Activated naive CD4-positive, alpha-beta T cell treated with anti-CD3 and anti-CD28 coated beads, Interleukin-2, amount 50 U/mL, for 72 hours (primary cell): ENCODE results near the gene KLF3. TPM values are rescaled to one million over a fixed set of nuclear protein-coding genes. Genes with fewer than 3 reads are reported as not detected.

Source experiments
- ATAC-seq, 2 donors: fragments of 150-1000 bp; cut with Tn5 transposase; 2 replicates each; pipeline ENCODE4 v1.10.0; 2021; ENCODE audit warnings: mild to moderate bottlenecking in 2 of 2, moderate library complexity in 2 of 2
- DNase-seq, 2 donors: peaks; one replicate each; pipeline ENCODE4 v3.0.0; 2021 to 2022; ENCODE audit warnings: low spot score in 2 of 2
- H3K27ac Mint-ChIP-seq, 2 donors: one replicate each; pipeline ENCODE4 v1.8.0; 2022; ENCODE audit warnings: mild to moderate bottlenecking in 2 of 2, mixed read lengths in 2 of 2
- H3K36me3 Mint-ChIP-seq, 2 donors: one replicate each; pipeline ENCODE4 v1.8.0; 2022; ENCODE audit warnings: mixed read lengths in 2 of 2
- H3K9me3 Mint-ChIP-seq, 2 donors: one replicate each; pipeline ENCODE4 v1.8.0; 2022; ENCODE audit warnings: mixed read lengths in 2 of 2
- total RNA-seq, 2 donors: library from RNA; stranded (reverse); gene quantifications; one replicate each; pipeline ENCODE4 v1.2.3, GENCODE V29; 2022

Gene KLF3
- total RNA-seq, 2 donors from 2014 or later: 6.9 to 10.1 TPM

DNA sequence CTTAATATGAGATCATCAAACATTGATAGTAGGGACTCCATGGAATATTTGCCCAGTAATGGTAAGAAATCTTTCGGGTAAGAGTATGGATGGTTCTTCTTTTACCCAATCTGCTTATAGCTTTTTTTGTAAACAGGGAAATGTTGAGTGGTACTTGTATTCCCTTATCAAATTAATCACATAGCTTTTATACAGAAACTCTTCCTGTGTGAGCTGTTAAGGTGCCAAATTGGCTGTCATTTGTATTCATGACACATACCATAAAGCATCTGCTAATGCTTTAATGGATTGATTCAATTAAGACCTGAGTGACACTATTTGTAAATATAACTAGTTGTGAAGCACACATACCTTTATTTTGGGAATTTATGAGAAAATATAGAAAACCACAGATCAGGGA lies 34.2 kb downstream of the KLF3 start:
- H3K27ac Mint-ChIP-seq: no peak overlapping the region
- no peak for ATAC-seq
- no peak for DNase-seq
- H3K9me3 Mint-ChIP-seq: no peaks in the 10 kb centered on the region
- peaks cover 11 to 20% of the 10 kb centered on the region in 2 donors for H3K36me3 Mint-ChIP-seq

DNA sequence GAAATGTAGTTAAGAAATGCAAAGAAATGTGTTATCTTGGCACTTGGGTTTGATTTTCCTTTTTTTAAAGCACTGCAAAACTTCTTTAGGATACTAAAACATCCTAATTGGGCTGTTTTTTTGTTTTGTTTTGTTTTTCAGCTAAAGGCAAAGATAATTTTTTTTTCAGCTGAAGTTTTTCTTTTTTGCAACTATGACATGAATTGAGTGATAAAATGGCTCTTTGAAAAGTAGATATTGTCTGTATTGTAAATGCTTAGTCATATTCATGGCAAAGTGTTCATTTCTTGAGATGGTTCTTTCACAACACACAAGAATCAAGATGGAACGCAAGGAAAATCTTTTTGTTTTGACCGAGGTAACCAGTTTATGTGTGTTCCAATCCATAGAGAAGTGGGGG lies 35.1 kb downstream of the KLF3 start:
- Mint-ChIP-seq H3K9me3 (no peaks in the 10 kb centered on the region), H3K36me3 (peaks cover 11 to 14% of the 10 kb centered on the region in 2 donors), H3K27ac (no peak overlapping the region)
- no peak for ATAC-seq
- DNase-seq: no peak

DNA sequence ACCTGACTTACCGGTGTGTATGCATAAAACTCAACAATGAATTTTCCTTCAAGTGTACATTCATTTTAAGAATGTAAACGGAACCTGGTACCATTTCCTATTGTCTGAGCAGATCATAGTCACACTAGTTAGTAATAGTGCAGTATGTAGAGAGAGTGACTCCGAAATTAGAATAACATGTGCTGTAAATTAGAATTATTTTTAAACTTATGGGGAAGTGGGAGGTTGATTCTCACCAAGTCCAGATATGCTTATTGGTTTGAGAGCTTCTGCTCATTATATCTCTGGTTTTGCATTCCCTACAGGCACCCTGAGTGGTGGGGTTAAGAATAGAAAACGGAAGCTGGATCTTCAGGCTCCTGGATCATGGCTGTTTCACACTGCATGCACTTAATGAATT lies 39.6 kb downstream of the KLF3 start:
- H3K36me3 Mint-ChIP-seq: no peaks in the 10 kb centered on the region
- no peak for ATAC-seq

DNA sequence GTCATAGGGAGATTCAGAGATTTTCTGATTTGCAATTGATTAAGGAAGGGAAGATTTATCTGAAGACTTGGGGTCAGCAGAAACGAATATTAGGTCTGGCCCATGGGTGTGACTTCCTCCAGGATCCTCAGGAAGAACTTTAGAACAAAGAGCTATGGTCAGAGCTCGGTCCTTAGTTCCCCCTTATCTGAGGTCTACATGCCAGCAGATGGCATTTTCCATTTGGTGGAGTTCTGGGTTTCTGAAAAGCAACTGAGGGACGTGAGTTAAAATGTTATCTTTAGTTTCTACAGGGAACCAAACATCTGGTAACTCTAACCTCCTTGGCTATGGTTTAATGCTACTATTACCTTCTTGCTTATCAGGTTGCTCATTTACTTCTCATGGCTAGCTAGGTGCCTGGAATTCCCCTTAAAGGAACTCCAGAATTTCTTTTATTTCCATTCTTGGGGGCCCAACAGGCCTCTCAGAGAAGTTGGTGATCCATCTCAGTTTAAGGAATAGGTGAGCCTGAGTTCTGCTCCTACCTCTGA lies 40.7 kb downstream of the KLF3 start:
- DNase-seq (no peak), ATAC-seq (no peak)
- H3K9me3 Mint-ChIP-seq: no peaks in the 10 kb centered on the region
- H3K36me3 Mint-ChIP-seq: no peaks in the 10 kb centered on the region
- no peak overlapping the region for H3K27ac Mint-ChIP-seq

More for the DNA sequence above, 39.6 kb downstream of the KLF3 start:
- DNase-seq: no peak
- Mint-ChIP-seq H3K9me3 (no peaks in the 10 kb centered on the region), H3K27ac (no peak overlapping the region)

DNA sequence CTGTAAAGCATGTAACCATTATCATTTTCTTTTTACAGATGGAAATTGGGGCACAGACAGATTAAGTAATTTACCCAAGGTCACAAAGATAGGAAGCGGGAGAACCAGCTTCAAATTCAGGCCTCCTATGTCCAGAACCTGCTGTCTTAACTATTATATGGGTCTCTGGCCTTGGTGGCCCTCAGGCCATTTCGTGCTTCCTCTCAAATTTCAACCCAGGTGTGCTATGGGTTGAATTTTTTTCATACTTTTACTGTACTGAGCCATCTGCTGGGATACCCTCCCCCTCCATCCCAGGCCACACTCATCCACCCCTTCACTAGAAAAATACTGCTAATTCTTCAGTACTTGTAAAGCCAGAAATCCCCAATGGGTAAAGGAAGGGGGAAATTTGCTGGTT lies 42.3 kb downstream of the KLF3 start:
- DNase-seq (no peak), ATAC-seq (no peak)
- no peak overlapping the region for H3K27ac Mint-ChIP-seq
- no peaks in the 10 kb centered on the region for H3K9me3 Mint-ChIP-seq
- no peaks in the 10 kb centered on the region for H3K36me3 Mint-ChIP-seq

DNA sequence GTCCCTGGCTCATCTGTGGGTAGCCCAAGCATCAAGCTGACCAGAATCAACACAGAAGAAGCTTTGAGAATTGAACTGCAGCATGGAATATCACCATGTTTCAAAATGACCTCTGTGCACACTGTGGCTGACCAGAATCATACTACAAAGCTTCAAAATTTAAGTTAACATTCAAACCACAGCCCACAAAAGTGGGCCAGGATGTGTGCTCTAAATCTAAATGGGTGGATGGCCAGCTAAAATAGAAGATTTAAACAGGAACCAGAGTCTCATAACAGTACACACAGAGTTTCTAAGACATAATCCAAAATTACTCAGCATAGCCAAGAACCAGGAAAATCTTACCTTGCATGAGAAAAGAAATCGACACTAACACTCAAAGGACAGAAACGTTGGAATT lies 46.1 kb downstream of the KLF3 start:
- H3K36me3 Mint-ChIP-seq: peaks cover 7 to 11% of the 10 kb centered on the region in 2 donors
- ATAC-seq: peak in 1 of 2 donors; percentile 57
- DNase-seq: no peak
- H3K27ac Mint-ChIP-seq: no peak overlapping the region
- peaks cover 0 to 5% of the 10 kb centered on the region in 2 donors for H3K9me3 Mint-ChIP-seq

DNA sequence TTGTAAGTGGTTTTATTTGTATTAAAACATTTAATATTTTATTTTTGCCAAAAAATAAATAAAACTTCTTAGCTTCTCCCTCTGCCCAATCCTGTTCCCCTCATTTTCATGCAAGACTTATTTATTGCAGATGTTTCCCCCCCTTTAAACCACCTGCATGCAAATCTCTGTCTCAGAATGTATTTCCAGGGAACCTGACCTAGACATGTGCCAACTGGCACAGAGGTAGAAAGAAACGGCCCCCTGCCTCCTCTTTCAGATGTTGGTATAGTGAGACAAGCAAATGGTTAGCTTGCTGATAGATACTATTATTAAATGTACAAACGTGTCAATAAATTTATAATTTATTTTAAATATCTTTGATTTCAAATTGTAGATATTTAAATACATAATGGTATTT lies 47.1 kb downstream of the KLF3 start:
- DNase-seq: no peak
- Mint-ChIP-seq H3K36me3 (peaks cover 7 to 11% of the 10 kb centered on the region in 2 donors), H3K27ac (no peak overlapping the region), H3K9me3 (peaks cover 0 to 5% of the 10 kb centered on the region in 2 donors)
- no peak for ATAC-seq

DNA sequence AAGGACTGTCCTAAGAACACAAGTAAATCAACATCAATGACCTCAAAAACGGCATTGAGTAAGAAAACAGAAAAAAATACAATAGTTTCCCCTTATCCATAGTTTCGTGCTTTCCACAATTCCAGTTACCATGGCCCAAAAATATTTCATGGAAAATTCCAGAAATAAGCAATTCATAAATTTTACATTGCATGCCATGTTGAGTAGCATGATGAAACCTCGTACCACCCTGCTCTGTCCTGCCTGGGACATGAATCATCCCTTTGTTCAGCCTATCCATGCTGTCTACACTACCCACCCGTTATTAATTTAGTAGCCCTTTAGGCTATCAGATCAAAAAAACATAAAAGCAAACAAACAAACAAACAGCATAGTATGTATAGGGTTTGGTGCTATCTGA lies 51.1 kb downstream of the KLF3 start:
- H3K9me3 Mint-ChIP-seq: peaks cover 0 to 5% of the 10 kb centered on the region in 2 donors
- ATAC-seq: no peak
- no peak for DNase-seq
- H3K27ac Mint-ChIP-seq: no peak overlapping the region
- H3K36me3 Mint-ChIP-seq: peaks cover 7 to 11% of the 10 kb centered on the region in 2 donors

DNA sequence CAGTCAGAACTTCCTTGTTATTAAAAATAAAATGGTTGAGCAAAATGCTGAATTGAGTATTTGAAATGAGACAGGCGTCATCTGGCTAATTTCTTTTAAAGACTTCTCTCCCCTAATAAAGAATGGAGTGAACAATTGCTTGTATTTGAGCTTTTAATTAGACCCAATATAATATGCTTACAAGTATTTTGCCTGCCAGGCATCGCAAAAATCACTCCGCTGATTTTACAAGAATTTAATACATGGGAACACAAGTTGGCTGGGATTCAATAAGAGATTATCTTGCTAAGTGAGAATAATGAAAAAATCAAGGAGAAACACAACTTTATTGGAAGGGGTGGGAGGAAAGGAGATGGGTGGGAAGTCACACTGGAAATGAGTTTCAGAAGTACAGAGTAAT lies 52.3 kb downstream of the KLF3 start:
- peaks cover 7 to 11% of the 10 kb centered on the region in 2 donors for H3K36me3 Mint-ChIP-seq
- peaks cover 0 to 5% of the 10 kb centered on the region in 2 donors for H3K9me3 Mint-ChIP-seq
- no peak for DNase-seq
- ATAC-seq: no peak
- no peak overlapping the region for H3K27ac Mint-ChIP-seq

DNA sequence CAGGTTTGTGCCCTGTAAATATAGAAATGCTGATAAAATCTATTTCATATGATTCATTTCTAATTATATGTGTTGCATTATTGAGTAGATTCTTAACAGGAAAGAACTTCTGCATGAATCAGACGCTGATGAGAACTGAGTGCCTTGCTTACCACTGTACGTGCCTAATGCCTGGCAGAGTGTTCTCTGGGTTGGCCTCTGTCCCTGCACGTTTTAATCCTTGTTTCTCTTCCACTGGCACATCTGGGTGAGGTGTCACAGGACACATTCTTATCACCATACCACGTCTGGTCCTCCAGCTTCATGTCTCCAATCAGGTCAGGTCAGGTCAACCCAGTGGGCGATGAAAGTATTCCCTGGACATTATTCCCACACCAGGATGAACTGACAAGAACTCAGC lies 53.6 kb downstream of the KLF3 start:
- Mint-ChIP-seq H3K9me3 (peaks cover 0 to 5% of the 10 kb centered on the region in 2 donors), H3K36me3 (peaks cover 3 to 7% of the 10 kb centered on the region in 2 donors), H3K27ac (no peak overlapping the region)
- no peak for DNase-seq
- no peak for ATAC-seq

DNA sequence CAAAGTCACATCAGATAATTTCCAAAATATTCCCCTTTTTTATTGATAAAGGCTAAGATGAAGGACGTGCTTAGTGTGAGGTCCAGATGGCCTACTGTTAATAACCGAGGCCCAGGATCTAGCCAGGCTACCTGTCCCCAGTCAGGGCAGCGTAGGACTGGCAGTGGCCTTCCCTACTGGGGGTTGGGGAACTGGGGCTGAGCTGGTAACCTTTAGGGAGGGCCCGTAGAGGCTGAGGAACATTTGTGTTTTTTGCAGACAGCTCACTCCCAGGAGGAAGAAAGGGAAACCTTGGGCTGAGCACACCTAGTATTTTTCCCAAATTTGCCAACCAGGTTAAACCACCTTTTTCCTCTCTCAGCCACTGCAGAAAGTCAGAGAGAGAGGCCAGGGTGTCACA lies 59.1 kb downstream of the KLF3 start:
- H3K36me3 Mint-ChIP-seq: no peaks in the 10 kb centered on the region
- DNase-seq: no peak
- no peaks in the 10 kb centered on the region for H3K9me3 Mint-ChIP-seq
- ATAC-seq: no peak
- no peak overlapping the region for H3K27ac Mint-ChIP-seq

DNA sequence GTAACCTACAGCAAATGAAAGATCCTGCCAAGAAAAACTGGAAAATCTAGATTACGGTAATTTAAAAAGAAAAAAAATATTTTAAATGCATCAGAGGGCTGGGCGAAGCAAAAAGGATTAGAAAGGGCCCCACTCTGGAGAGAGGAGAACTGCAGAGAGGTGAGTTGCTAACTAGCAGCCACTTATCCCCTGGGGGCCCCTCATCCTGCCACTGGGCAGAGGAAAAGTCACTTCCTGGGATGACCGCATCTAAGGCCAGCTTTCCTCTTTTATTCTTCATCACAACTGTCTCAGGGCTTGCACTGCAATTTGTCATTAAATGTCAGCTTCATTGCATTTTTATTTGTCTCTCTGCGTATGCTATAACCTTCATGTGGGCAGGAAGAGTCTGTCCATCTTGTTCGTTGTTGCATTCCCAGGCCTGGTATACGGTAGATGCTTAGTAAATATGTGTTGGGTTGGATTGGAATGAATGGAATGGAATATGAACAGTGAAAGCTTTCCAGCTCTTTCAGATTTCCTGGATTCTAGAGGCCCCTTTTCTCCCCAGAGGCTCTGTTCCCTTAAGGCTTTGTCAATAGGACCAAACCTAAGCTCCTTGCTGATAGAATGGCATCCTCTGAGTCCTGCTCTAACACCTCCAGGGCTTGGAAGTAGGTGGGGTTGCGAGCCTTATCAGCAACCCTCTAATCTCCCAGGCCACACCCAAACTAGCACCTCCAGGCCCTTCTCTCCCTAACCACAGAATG lies 59.9 kb downstream of the KLF3 start:
- H3K36me3 Mint-ChIP-seq: no peaks in the 10 kb centered on the region
- ATAC-seq: no peak
- H3K9me3 Mint-ChIP-seq: no peaks in the 10 kb centered on the region
- H3K27ac Mint-ChIP-seq: no peak overlapping the region
- DNase-seq: no peak

DNA sequence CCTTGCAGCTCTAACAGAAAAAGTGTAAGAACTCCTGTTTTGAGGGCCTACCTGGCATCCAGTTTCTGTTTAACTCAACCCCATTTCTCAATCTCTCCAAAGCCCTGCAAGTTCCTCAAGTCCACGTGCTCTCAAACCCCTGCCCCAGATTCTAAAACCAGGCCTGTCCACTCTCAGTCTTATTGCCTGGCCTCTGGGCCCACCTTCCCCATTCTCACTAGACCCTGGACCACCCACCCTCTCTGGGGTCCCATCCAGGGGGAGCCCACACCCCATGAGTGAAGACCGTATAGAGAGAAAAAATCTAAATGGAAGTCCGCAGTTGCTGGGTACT lies 60.4 kb downstream of the KLF3 start:
- DNase-seq: no peak
- Mint-ChIP-seq H3K9me3 (no peaks in the 10 kb centered on the region), H3K27ac (no peak overlapping the region), H3K36me3 (no peaks in the 10 kb centered on the region)
- peak in 1 of 2 donors; percentile 22 for ATAC-seq

DNA sequence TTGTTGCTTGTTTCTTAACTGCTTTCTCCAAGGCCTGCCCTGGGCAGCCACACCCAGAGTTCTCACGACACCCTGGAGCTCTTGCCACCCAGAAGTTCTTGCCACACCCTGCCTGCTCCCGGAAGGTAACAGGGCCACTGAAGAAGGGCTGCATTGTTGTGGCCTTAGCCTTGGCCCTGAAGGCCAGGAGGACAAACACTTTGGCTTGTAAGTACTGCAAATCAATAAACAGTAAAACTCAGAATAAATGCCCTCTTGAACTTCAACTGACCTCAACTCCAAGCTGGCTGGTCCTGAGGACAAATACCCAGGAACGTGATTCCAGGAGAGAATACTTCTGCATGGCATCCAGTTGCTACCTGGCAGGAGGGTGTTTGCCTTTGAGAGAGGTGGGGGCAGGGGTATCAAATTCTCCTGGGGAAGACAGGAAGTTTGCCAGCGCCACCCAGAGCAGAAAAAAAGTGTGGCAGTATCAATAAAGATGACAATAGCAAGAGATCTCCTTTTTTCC lies 64.7 kb downstream of the KLF3 start:
- peaks cover 10% of the 10 kb centered on the region in 2 donors for H3K9me3 Mint-ChIP-seq
- DNase-seq (no peak), ATAC-seq (no peak)
- H3K36me3 Mint-ChIP-seq: peaks cover 0 to 7% of the 10 kb centered on the region in 2 donors
- no peak overlapping the region for H3K27ac Mint-ChIP-seq

DNA sequence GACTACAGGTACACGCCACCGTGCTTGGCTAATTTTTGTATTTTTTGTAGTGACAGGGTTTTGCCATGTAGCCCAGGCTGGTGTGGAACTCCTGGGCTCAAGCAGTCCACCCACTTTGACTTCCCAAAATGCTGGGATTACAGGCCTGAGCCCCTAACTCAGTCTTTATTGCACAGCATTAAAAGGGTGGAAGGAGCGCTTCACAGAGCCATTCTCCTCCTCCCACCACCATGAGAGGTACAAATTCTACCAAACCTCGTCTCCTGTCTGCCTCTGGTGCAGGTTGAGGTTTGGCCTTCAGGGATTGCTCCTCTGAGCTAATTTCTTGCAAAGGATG lies 66.5 kb downstream of the KLF3 start:
- DNase-seq (no peak), ATAC-seq (peak in 1 of 2 donors; percentile 25)
- Mint-ChIP-seq H3K36me3 (peaks cover 0 to 9% of the 10 kb centered on the region in 2 donors), H3K9me3 (peaks cover 13 to 14% of the 10 kb centered on the region in 2 donors), H3K27ac (peak overlapping the region in 1 of 2 donors; percentile 78)

DNA sequence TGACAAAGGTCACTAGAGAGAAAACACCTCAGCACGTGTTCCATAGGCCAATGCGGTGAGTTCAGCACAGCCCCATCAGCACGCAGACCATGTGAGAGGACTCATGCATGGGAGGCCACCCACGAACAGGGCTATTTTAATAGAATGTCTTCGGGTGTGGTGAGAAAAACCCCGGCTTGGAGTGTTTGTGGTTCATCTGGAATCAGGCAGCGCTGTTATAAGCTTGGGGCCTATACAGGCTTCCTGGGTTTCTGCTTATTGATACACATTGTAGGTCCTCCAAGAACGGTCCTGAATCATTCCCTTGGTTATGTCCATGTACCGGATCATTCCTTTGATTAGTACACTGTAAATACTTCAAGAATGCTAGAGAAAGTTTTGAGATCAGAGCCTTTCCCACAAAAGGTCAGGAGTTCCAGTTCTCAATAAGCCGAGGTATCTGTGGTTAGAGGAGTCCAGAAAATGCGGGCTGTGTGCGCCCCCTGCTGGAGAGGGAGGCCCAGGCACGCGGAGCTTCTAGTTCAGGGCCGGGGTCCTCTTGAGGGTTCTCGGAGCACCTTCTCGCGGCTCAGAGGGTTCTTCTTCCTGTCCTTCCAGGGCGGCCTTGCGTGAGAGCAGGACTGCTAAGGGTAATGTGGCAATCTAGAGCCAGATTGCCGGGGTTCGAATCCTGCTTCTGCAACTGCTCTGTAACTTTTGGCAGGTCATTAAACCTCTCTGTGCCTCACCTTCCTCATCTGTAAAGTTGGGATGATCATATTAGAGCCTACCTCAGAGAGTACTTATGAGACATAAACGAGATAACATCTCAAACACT lies 67.0 kb downstream of the KLF3 start:
- Mint-ChIP-seq H3K36me3 (peaks cover 0 to 9% of the 10 kb centered on the region in 2 donors), H3K27ac (peak overlapping the region in 1 of 2 donors; percentile 78), H3K9me3 (peaks cover 13 to 14% of the 10 kb centered on the region in 2 donors)
- peak; percentile 91 for ATAC-seq
- peak; percentile 84 to 89 for DNase-seq

DNA sequence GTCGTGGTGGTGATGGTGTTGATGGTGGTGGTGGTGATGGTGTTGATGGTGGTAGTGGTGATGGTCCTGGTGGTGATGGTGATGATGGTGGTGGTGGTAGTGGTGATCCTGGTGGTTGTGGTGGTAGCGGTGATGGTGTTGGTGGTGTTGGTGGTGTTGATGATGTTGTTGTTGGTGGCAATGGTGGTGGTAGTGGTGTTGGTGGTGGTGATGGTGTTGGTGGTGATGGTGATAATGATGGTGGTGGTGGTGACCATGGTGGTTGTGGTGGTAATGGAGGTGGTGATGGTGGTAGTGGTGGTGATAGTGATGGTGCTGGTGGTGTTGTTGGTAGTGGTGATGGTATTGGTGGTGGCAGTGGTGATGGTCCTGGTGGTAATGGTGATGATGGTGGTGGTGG lies 69.7 kb downstream of the KLF3 start:
- H3K27ac Mint-ChIP-seq: peak overlapping the region in 1 of 2 donors; percentile 57
- peaks cover 0 to 9% of the 10 kb centered on the region in 2 donors for H3K36me3 Mint-ChIP-seq
- DNase-seq: no peak
- peaks cover 13 to 14% of the 10 kb centered on the region in 2 donors for H3K9me3 Mint-ChIP-seq
- ATAC-seq: no peak
